Progenitor cell of endocrine pancreas (in vitro differentiated cells): ENCODE results near the gene RPRM. TPM values are rescaled to one million over a fixed set of nuclear protein-coding genes. Genes with fewer than 3 reads are reported as not detected.
"Not testable (repeated sequence)": the region's sequence is repeated elsewhere in the genome, so short reads cannot be mapped to it uniquely, and the experiment has no call there.

Source experiments
- DNase-seq: peaks from one replicate; pipeline ENCODE4 v3.0.0; 2021; ENCODE audit warnings: low spot score; ENCODE audit not compliant: unreplicated experiment
- H3K27ac Mint-ChIP-seq: 2 replicates; pipeline ENCODE4 v1.8.0; 2021; ENCODE audit warnings: mild to moderate bottlenecking, moderate library complexity, mixed read lengths
- H3K27me3 Mint-ChIP-seq: 2 replicates; pipeline ENCODE4 v1.8.0; 2021; ENCODE audit warnings: mixed read lengths
- H3K36me3 Mint-ChIP-seq: 2 replicates; pipeline ENCODE4 v1.8.0; 2022; ENCODE audit warnings: mixed read lengths; ENCODE audit not compliant: insufficient read depth
- H3K4me1 Mint-ChIP-seq: 2 replicates; pipeline ENCODE4 v1.8.0; 2021; ENCODE audit warnings: low read depth, mixed read lengths
- H3K4me3 Mint-ChIP-seq: 2 replicates; pipeline ENCODE4 v1.8.0; 2021; ENCODE audit warnings: low read depth, mild to moderate bottlenecking, moderate library complexity, mixed read lengths
- H3K9me3 Mint-ChIP-seq: 2 replicates; pipeline ENCODE4 v1.8.0; 2021; ENCODE audit warnings: low read depth, mixed read lengths
- CTCF ChIP-seq: fragments of 200-600 bp; sonication (generic); IDR thresholded peaks from one replicate; pipeline ENCODE4 v1.5.0; 2021; ENCODE audit warnings: antibody characterized with exemption, mild to moderate bottlenecking; ENCODE audit not compliant: unreplicated experiment
- long read RNA-seq: library from polyadenylated mRNA; unstranded; transcript quantifications from one replicate; pipeline ENCODE4 v2.0.0, GENCODE V29; 2020
- total RNA-seq: library from RNA; stranded (reverse); gene quantifications from 2 replicates; pipeline ENCODE4 v1.2.1, GENCODE V29; 2021

RPRM gene
- total RNA-seq = 2.4 and 3.1 TPM in 2 replicates
- long read RNA-seq = 0 reads

- Mint-ChIP-seq H3K27me3 (peaks cover 43% of the 10 kb centered on the region), H3K4me3 (peak within 1 kb of the TSS; percentile 82), H3K36me3 (no peaks in the 10 kb centered on the region), H3K9me3 (no peaks in the 10 kb centered on the region), H3K27ac (peak within 1 kb of the TSS; percentile 93), H3K4me1 (peaks cover 20% of the 10 kb centered on the region)
- peak; percentile 99 for TF ChIP-seq CTCF
- peak; percentile 84 for DNase-seq
Observed at GRCh38 chr2:153478289-153479261, at the start of gene RPRM. Gene RPRM (minus strand): TSS chr2:153478762. CDS start chr2:153478565, 197 bp downstream.

GRCh38 chr2:153519257-153519875, 40.8 kb upstream of the RPRM start:
- Mint-ChIP-seq H3K36me3 (peaks cover 3% of the 10 kb centered on the region), H3K4me1 (peaks cover 13% of the 10 kb centered on the region), H3K4me3 (no peak overlapping the region), H3K9me3 (peaks cover 15% of the 10 kb centered on the region), H3K27ac (no peak overlapping the region), H3K27me3 (no peaks in the 10 kb centered on the region)
- peak; percentile 95 for TF ChIP-seq CTCF
- DNase-seq = peak; percentile 26

- peaks cover 18% of the 10 kb centered on the region for H3K4me1 Mint-ChIP-seq
- no peak overlapping the region for H3K27ac Mint-ChIP-seq
- no peak for TF ChIP-seq CTCF
- H3K36me3 Mint-ChIP-seq = peaks cover 5% of the 10 kb centered on the region
- peaks cover 19% of the 10 kb centered on the region for H3K9me3 Mint-ChIP-seq
- no peak overlapping the region for H3K4me3 Mint-ChIP-seq
- H3K27me3 Mint-ChIP-seq = no peaks in the 10 kb centered on the region
- no peak for DNase-seq
Observed at GRCh38 chr2:153512331-153512730, 33.8 kb upstream of the RPRM start.

GRCh38 chr2:153510996-153511395, 32.4 kb upstream of the RPRM start:
- H3K9me3 Mint-ChIP-seq = peaks cover 30% of the 10 kb centered on the region
- peaks cover 5% of the 10 kb centered on the region for H3K36me3 Mint-ChIP-seq
- no peak for DNase-seq
- no peak overlapping the region for H3K4me3 Mint-ChIP-seq
- H3K4me1 Mint-ChIP-seq = peaks cover 14% of the 10 kb centered on the region
- no peak for TF ChIP-seq CTCF
- H3K27ac Mint-ChIP-seq = no peak overlapping the region
- H3K27me3 Mint-ChIP-seq = no peaks in the 10 kb centered on the region

- Mint-ChIP-seq H3K27me3 (no peaks in the 10 kb centered on the region), H3K4me1 (peaks cover 4% of the 10 kb centered on the region), H3K36me3 (peaks cover 5% of the 10 kb centered on the region), H3K9me3 (peaks cover 40% of the 10 kb centered on the region), H3K27ac (no peak overlapping the region), H3K4me3 (no peak overlapping the region)
- no peak for TF ChIP-seq CTCF
- DNase-seq = no peak
Observed at GRCh38 chr2:153509133-153509532, 30.6 kb upstream of the RPRM start.

- H3K27me3 Mint-ChIP-seq, H3K4me1 Mint-ChIP-seq, DNase-seq, H3K27ac Mint-ChIP-seq, H3K36me3 Mint-ChIP-seq, H3K4me3 Mint-ChIP-seq: not testable (repeated sequence)
- peaks cover 35% of the 10 kb centered on the region for H3K9me3 Mint-ChIP-seq
Observed at GRCh38 chr2:153506499-153506898, 27.9 kb upstream of the RPRM start.
